Mesendoderm (in vitro differentiated cells): ENCODE results near the gene NHERF2.

ENCODE experiments used
- DNase-seq: peaks from one replicate; pipeline ENCODE4 v3.0.0; 2013
- H2AK5ac ChIP-seq: 2 replicates; pipeline ENCODE4 v1.6.1; 2013; ENCODE audit warnings: low read length, inconsistent platforms
- H2BK120ac ChIP-seq: 2 replicates; pipeline ENCODE4 v1.6.1; 2013; ENCODE audit warnings: low read depth, mild to moderate bottlenecking, low read length, moderate library complexity, mixed read lengths
- H2BK15ac ChIP-seq: replicated peaks from 2 replicates; pipeline ENCODE4 v1.6.1; 2013; ENCODE audit warnings: low read depth, mild to moderate bottlenecking, moderate library complexity
- H2BK5ac ChIP-seq: 2 replicates; pipeline ENCODE4 v1.6.1; 2013; ENCODE audit warnings: low read length, inconsistent platforms
- H3K18ac ChIP-seq: 2 replicates; pipeline ENCODE4 v1.6.1; 2013; ENCODE audit warnings: mild to moderate bottlenecking, low read length, mixed read lengths
- H3K23ac ChIP-seq: one replicate; pipeline ENCODE4 v1.6.1; 2013; ENCODE audit warnings: low read length
- H3K27ac ChIP-seq: 2 replicates; pipeline ENCODE4 v1.5.1; 2013; ENCODE audit warnings: low read depth, mild to moderate bottlenecking, inconsistent platforms, low read length, moderate library complexity
- H3K27me3 ChIP-seq: 2 replicates; pipeline ENCODE4 v1.6.1; 2013; ENCODE audit warnings: low read length, control low read depth, mild to moderate bottlenecking, inconsistent platforms; ENCODE audit not compliant: insufficient read depth, poor library complexity
- H3K36me3 ChIP-seq: 2 replicates; pipeline ENCODE4 v1.6.1; 2013; ENCODE audit warnings: low read length, inconsistent platforms; ENCODE audit not compliant: control insufficient read depth, insufficient read depth
- H3K4ac ChIP-seq: one replicate; pipeline ENCODE4 v1.6.1; 2013; ENCODE audit warnings: low read depth, mild to moderate bottlenecking, low read length, moderate library complexity
- H3K4me1 ChIP-seq: 2 replicates; pipeline ENCODE4 v1.6.1; 2013; ENCODE audit warnings: low read depth, low read length, inconsistent platforms; ENCODE audit not compliant: control insufficient read depth
- H3K4me2 ChIP-seq: 2 replicates; pipeline ENCODE4 v1.6.1; 2013; ENCODE audit warnings: low read length
- H3K4me3 ChIP-seq: 2 replicates; pipeline ENCODE4 v1.5.1; 2013; ENCODE audit warnings: mild to moderate bottlenecking, low read length
- H3K56ac ChIP-seq: one replicate; pipeline ENCODE4 v1.6.1; 2013; ENCODE audit warnings: low read length
- H3K79me1 ChIP-seq: 2 replicates; pipeline ENCODE4 v1.6.1; 2013; ENCODE audit warnings: low read length, inconsistent platforms
- H3K79me2 ChIP-seq: 2 replicates; pipeline ENCODE4 v1.6.1; 2013; ENCODE audit warnings: mild to moderate bottlenecking, low read length; ENCODE audit not compliant: control insufficient read depth, insufficient read depth
- H3K9ac ChIP-seq: 2 replicates; pipeline ENCODE4 v1.6.1; 2013; ENCODE audit warnings: low read length, inconsistent platforms
- H4K5ac ChIP-seq: one replicate; pipeline ENCODE4 v1.6.1; 2013; ENCODE audit warnings: low read length
- H4K8ac ChIP-seq: one replicate; pipeline ENCODE4 v1.6.1; 2013; ENCODE audit warnings: low read depth, mild to moderate bottlenecking, control low read depth, low read length, moderate library complexity
- WGBS: extraction: QIAGEN DNeasy Blood & Tissue Kit; methylation state at CpG from one replicate; pipeline ENCODE4 v1.1.7; 2013; ENCODE audit warnings: low lambda C conversion rate, missing lambda C conversion rate; ENCODE audit not compliant: insufficient coverage; ENCODE audit errors: extremely low coverage; 5-methylcytosine and 5-hydroxymethylcytosine counted together

NHERF2 gene

GRCh38 chr16:2061023-2061422 lies 34.3 kb downstream of the NHERF2 start:
- H3K4me3 ChIP-seq: no peak overlapping the region
- DNase-seq: no peak
- H3K79me1 ChIP-seq: no peaks in the 10 kb centered on the region
- H3K36me3 ChIP-seq: no peaks in the 10 kb centered on the region
- H4K5ac ChIP-seq: no peak overlapping the region
- H3K4ac ChIP-seq: no peak overlapping the region
- H3K79me2 ChIP-seq: no peaks in the 10 kb centered on the region
- H3K4me1 ChIP-seq: no peaks in the 10 kb centered on the region
- no peak overlapping the region for H3K9ac ChIP-seq
- H2AK5ac ChIP-seq: no peak overlapping the region
- H3K23ac ChIP-seq: no peak overlapping the region
- no peak overlapping the region for H3K27ac ChIP-seq
- WGBS: no CpG with 5 or more reads among the region's 18 CpGs
- H3K56ac ChIP-seq: no peak overlapping the region
- H2BK120ac ChIP-seq: no peak overlapping the region
- no peak overlapping the region for H3K18ac ChIP-seq
- H4K8ac ChIP-seq: no peak overlapping the region
- H2BK15ac ChIP-seq: no peak overlapping the region
- no peak overlapping the region for H3K4me2 ChIP-seq
- no peak overlapping the region for H2BK5ac ChIP-seq
- no peaks in the 10 kb centered on the region for H3K27me3 ChIP-seq

GRCh38 chr16:2061526-2061925 lies 34.8 kb downstream of the NHERF2 start:
- H3K23ac ChIP-seq: no peak overlapping the region
- no CpG with 5 or more reads among the region's 13 CpGs for WGBS
- no peaks in the 10 kb centered on the region for H3K36me3 ChIP-seq
- no peaks in the 10 kb centered on the region for H3K27me3 ChIP-seq
- no peak overlapping the region for H2AK5ac ChIP-seq
- H4K5ac ChIP-seq: no peak overlapping the region
- no peak overlapping the region for H3K4ac ChIP-seq
- H3K4me3 ChIP-seq: no peak overlapping the region
- no peak overlapping the region for H3K9ac ChIP-seq
- no peak overlapping the region for H4K8ac ChIP-seq
- H2BK120ac ChIP-seq: no peak overlapping the region
- no peaks in the 10 kb centered on the region for H3K4me1 ChIP-seq
- no peak overlapping the region for H3K56ac ChIP-seq
- no peak overlapping the region for H3K4me2 ChIP-seq
- H3K18ac ChIP-seq: no peak overlapping the region
- H3K27ac ChIP-seq: no peak overlapping the region
- no peaks in the 10 kb centered on the region for H3K79me2 ChIP-seq
- H3K79me1 ChIP-seq: no peaks in the 10 kb centered on the region
- H2BK5ac ChIP-seq: no peak overlapping the region
- DNase-seq: no peak
- H2BK15ac ChIP-seq: no peak overlapping the region

GRCh38 chr16:2062801-2063200 lies 36.1 kb downstream of the NHERF2 start:
- no peak overlapping the region for H2BK15ac ChIP-seq
- H3K18ac ChIP-seq: no peak overlapping the region
- no peak overlapping the region for H3K56ac ChIP-seq
- H3K4me1 ChIP-seq: no peaks in the 10 kb centered on the region
- WGBS: no CpG with 5 or more reads among the region's 28 CpGs
- H3K27ac ChIP-seq: no peak overlapping the region
- H3K23ac ChIP-seq: no peak overlapping the region
- no peak for DNase-seq
- H3K4me2 ChIP-seq: no peak overlapping the region
- H3K36me3 ChIP-seq: no peaks in the 10 kb centered on the region
- H3K9ac ChIP-seq: no peak overlapping the region
- H2BK120ac ChIP-seq: no peak overlapping the region
- H4K8ac ChIP-seq: no peak overlapping the region
- H2BK5ac ChIP-seq: no peak overlapping the region
- H3K4me3 ChIP-seq: no peak overlapping the region
- no peak overlapping the region for H4K5ac ChIP-seq
- no peaks in the 10 kb centered on the region for H3K79me1 ChIP-seq
- H3K27me3 ChIP-seq: no peaks in the 10 kb centered on the region
- H3K4ac ChIP-seq: no peak overlapping the region
- no peak overlapping the region for H2AK5ac ChIP-seq
- no peaks in the 10 kb centered on the region for H3K79me2 ChIP-seq

GRCh38 chr16:2063861-2064260 lies 37.2 kb downstream of the NHERF2 start:
- H3K9ac ChIP-seq: no peak overlapping the region
- H3K18ac ChIP-seq: no peak overlapping the region
- H3K4me1 ChIP-seq: no peaks in the 10 kb centered on the region
- DNase-seq: no peak
- H2BK15ac ChIP-seq: no peak overlapping the region
- H3K27ac ChIP-seq: no peak overlapping the region
- no peak overlapping the region for H3K4me2 ChIP-seq
- no CpG with 5 or more reads among the region's 25 CpGs for WGBS
- H3K4me3 ChIP-seq: no peak overlapping the region
- H2BK120ac ChIP-seq: no peak overlapping the region
- H3K79me1 ChIP-seq: no peaks in the 10 kb centered on the region
- H4K8ac ChIP-seq: no peak overlapping the region
- H3K36me3 ChIP-seq: no peaks in the 10 kb centered on the region
- no peak overlapping the region for H2AK5ac ChIP-seq
- H3K56ac ChIP-seq: no peak overlapping the region
- H4K5ac ChIP-seq: no peak overlapping the region
- no peaks in the 10 kb centered on the region for H3K79me2 ChIP-seq
- no peak overlapping the region for H3K23ac ChIP-seq
- no peak overlapping the region for H2BK5ac ChIP-seq
- no peak overlapping the region for H3K4ac ChIP-seq
- H3K27me3 ChIP-seq: no peaks in the 10 kb centered on the region

GRCh38 chr16:2064368-2064945 lies 37.8 kb downstream of the NHERF2 start:
- H3K27ac ChIP-seq: no peak overlapping the region
- no peak overlapping the region for H3K23ac ChIP-seq
- H2BK120ac ChIP-seq: no peak overlapping the region
- H3K4me1 ChIP-seq: no peaks in the 10 kb centered on the region
- no peak overlapping the region for H3K4ac ChIP-seq
- no peaks in the 10 kb centered on the region for H3K27me3 ChIP-seq
- no peak overlapping the region for H2AK5ac ChIP-seq
- DNase-seq: no peak
- no peak overlapping the region for H3K9ac ChIP-seq
- H4K5ac ChIP-seq: no peak overlapping the region
- no peaks in the 10 kb centered on the region for H3K79me1 ChIP-seq
- H2BK15ac ChIP-seq: no peak overlapping the region
- H3K56ac ChIP-seq: no peak overlapping the region
- H3K79me2 ChIP-seq: no peaks in the 10 kb centered on the region
- no peak overlapping the region for H4K8ac ChIP-seq
- H3K18ac ChIP-seq: no peak overlapping the region
- H3K36me3 ChIP-seq: no peaks in the 10 kb centered on the region
- no peak overlapping the region for H2BK5ac ChIP-seq
- H3K4me2 ChIP-seq: no peak overlapping the region
- no CpG with 5 or more reads among the region's 16 CpGs for WGBS
- no peak overlapping the region for H3K4me3 ChIP-seq

- H3K4me1 ChIP-seq: no peaks in the 10 kb centered on the region
- no peak for DNase-seq
- H2BK120ac ChIP-seq: no peak overlapping the region
- no peak overlapping the region for H3K18ac ChIP-seq
- H3K23ac ChIP-seq: no peak overlapping the region
- H3K9ac ChIP-seq: no peak overlapping the region
- no peak overlapping the region for H4K8ac ChIP-seq
- H4K5ac ChIP-seq: no peak overlapping the region
- no peak overlapping the region for H2AK5ac ChIP-seq
- no peak overlapping the region for H3K56ac ChIP-seq
- H2BK5ac ChIP-seq: no peak overlapping the region
- H3K4me2 ChIP-seq: no peak overlapping the region
- no peak overlapping the region for H3K4me3 ChIP-seq
- no peaks in the 10 kb centered on the region for H3K27me3 ChIP-seq
- H3K79me2 ChIP-seq: no peaks in the 10 kb centered on the region
- WGBS: no CpG with 5 or more reads among the region's 11 CpGs
- H3K4ac ChIP-seq: no peak overlapping the region
- H3K27ac ChIP-seq: no peak overlapping the region
- H3K79me1 ChIP-seq: no peaks in the 10 kb centered on the region
- H3K36me3 ChIP-seq: no peaks in the 10 kb centered on the region
- H2BK15ac ChIP-seq: no peak overlapping the region
These were observed 39.4 kb downstream of the NHERF2 start for GRCh38 chr16:2066139-2066538.
